ENCODE data around the gene MDFIC.

GRCh38 chr7:114938785-114939184, 16.9 kb downstream of the MDFIC start:
- no peak for TF ChIP-seq EZH2 (IDR thresholded peaks at IDR 0.05)
- no peak for TF ChIP-seq POLR2AphosphoS5 (IDR thresholded peaks at IDR 0.05; ENCODE audit: borderline replicate concordance, low read depth, low read length)
- no peak for TF ChIP-seq FOXP2 (optimal IDR thresholded peaks at IDR 0.05; ENCODE audit: control extremely low read depth, extremely low read length, insufficient read depth)

Measured in SK-N-MC (cell line).